Measurements from ENCODE around the gene CACNA1I.

The CACNA1I gene

GRCh38 chr22:39666926-39667325, 96.4 kb downstream of the CACNA1I start:
- Histone ChIP-seq H3K4me3 (ENCODE audit: low read length) (no peak overlapping the region), H3K36me3 (ENCODE audit: control insufficient read depth, insufficient read depth, low read length) (no peaks in the 10 kb centered on the region), H3K27me3 (ENCODE audit: control insufficient read depth, insufficient read depth, low read length) (peaks cover 21% of the 10 kb centered on the region), H3K27ac (ENCODE audit: low read depth, low read length) (no peak overlapping the region), H3K4me1 (ENCODE audit: control insufficient read depth, insufficient read depth, low read length) (no peaks in the 10 kb centered on the region), H3K9ac (ENCODE audit: low read length) (no peak overlapping the region)

GRCh38 chr22:39669432-39669831, 98.9 kb downstream of the CACNA1I start:
- Histone ChIP-seq H3K9ac (ENCODE audit: low read length) (no peak overlapping the region), H3K27me3 (ENCODE audit: control insufficient read depth, insufficient read depth, low read length) (peaks cover 9% of the 10 kb centered on the region), H3K27ac (ENCODE audit: low read depth, low read length) (no peak overlapping the region), H3K4me3 (ENCODE audit: low read length) (no peak overlapping the region), H3K36me3 (ENCODE audit: control insufficient read depth, insufficient read depth, low read length) (no peaks in the 10 kb centered on the region), H3K4me1 (ENCODE audit: control insufficient read depth, insufficient read depth, low read length) (no peaks in the 10 kb centered on the region)

DNA sequence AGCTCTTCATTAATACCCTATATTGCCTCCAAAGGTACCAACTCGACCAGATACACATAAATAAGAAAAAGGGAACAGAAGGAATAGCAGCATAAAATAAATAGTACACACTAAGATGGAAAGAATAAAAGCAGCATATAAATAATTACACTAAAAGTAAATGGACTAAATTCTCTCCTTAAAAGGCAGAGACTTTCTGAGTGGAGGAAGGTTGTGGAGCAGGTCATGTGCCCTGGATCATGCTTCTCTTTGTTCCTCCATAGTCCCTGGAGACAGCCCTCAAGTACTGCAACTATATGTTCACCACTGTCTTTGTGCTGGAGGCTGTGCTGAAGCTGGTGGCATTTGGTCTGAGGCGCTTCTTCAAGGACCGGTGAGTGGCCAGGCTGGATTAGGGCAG, 101.4 kb downstream of the CACNA1I start:
- Histone ChIP-seq H3K36me3 (ENCODE audit: control insufficient read depth, insufficient read depth, low read length) (no peaks in the 10 kb centered on the region), H3K27me3 (ENCODE audit: control insufficient read depth, insufficient read depth, low read length) (no peaks in the 10 kb centered on the region), H3K9ac (ENCODE audit: low read length) (no peak overlapping the region), H3K4me1 (ENCODE audit: control insufficient read depth, insufficient read depth, low read length) (no peaks in the 10 kb centered on the region), H3K4me3 (ENCODE audit: low read length) (no peak overlapping the region), H3K27ac (ENCODE audit: low read depth, low read length) (no peak overlapping the region)

DNA sequence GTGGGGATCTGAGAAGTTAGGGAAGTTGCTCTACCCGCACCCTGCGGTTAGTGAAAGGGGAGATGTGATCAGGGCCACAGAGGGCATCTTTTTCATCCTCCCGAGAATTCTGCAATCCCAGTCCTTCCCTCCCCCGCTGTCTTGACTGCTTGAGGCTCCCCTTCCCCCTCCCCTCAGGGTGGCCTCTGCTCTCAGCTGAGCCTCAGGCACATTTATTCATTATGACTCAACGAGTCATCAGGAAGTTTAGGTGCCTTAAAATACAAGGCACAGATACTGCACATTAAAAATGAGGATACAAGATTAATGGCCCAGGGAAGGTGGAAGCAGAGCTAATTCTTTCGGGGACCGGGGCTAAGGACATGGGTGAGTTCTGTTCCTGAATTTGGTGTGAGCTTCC, 104.0 kb downstream of the CACNA1I start:
- no peak overlapping the region for H3K4me3 ChIP-seq (ENCODE audit: low read length)
- no peaks in the 10 kb centered on the region for H3K27me3 ChIP-seq (ENCODE audit: control insufficient read depth, insufficient read depth, low read length)
- H3K9ac ChIP-seq (ENCODE audit: low read length): no peak overlapping the region
- no peak overlapping the region for H3K27ac ChIP-seq (ENCODE audit: low read depth, low read length)
- no peaks in the 10 kb centered on the region for H3K36me3 ChIP-seq (ENCODE audit: control insufficient read depth, insufficient read depth, low read length)
- no peaks in the 10 kb centered on the region for H3K4me1 ChIP-seq (ENCODE audit: control insufficient read depth, insufficient read depth, low read length)

DNA sequence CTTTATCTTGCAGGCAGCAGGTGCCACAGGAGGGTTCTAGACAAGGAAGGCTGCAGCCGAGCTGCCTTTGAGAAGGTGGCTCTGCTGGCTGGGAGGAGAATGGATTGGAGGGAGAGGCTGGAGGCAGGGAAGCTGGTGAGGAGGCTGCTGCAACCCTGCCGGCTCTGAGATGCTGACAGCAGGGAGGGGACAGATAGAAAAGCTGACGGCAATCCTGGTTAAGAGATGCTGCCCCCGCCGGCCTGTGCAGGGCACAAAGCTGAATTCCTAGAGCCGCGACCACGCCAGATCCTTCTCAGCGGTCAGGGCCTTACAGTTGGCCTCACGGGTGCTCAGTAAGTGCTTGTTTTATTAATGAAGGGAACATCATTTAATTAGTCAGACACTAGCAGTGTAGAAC, 105.4 kb downstream of the CACNA1I start:
- Histone ChIP-seq H3K36me3 (ENCODE audit: control insufficient read depth, insufficient read depth, low read length) (no peaks in the 10 kb centered on the region), H3K4me1 (ENCODE audit: control insufficient read depth, insufficient read depth, low read length) (no peaks in the 10 kb centered on the region), H3K27me3 (ENCODE audit: control insufficient read depth, insufficient read depth, low read length) (no peaks in the 10 kb centered on the region), H3K9ac (ENCODE audit: low read length) (no peak overlapping the region), H3K4me3 (ENCODE audit: low read length) (no peak overlapping the region), H3K27ac (ENCODE audit: low read depth, low read length) (no peak overlapping the region)

GRCh38 chr22:39677967-39678366, 107.4 kb downstream of the CACNA1I start:
- Histone ChIP-seq H3K4me1 (ENCODE audit: control insufficient read depth, insufficient read depth, low read length) (no peaks in the 10 kb centered on the region), H3K27ac (ENCODE audit: low read depth, low read length) (no peak overlapping the region), H3K27me3 (ENCODE audit: control insufficient read depth, insufficient read depth, low read length) (peaks cover 2% of the 10 kb centered on the region), H3K9ac (ENCODE audit: low read length) (no peak overlapping the region), H3K4me3 (ENCODE audit: low read length) (no peak overlapping the region), H3K36me3 (ENCODE audit: control insufficient read depth, insufficient read depth, low read length) (no peaks in the 10 kb centered on the region)

DNA sequence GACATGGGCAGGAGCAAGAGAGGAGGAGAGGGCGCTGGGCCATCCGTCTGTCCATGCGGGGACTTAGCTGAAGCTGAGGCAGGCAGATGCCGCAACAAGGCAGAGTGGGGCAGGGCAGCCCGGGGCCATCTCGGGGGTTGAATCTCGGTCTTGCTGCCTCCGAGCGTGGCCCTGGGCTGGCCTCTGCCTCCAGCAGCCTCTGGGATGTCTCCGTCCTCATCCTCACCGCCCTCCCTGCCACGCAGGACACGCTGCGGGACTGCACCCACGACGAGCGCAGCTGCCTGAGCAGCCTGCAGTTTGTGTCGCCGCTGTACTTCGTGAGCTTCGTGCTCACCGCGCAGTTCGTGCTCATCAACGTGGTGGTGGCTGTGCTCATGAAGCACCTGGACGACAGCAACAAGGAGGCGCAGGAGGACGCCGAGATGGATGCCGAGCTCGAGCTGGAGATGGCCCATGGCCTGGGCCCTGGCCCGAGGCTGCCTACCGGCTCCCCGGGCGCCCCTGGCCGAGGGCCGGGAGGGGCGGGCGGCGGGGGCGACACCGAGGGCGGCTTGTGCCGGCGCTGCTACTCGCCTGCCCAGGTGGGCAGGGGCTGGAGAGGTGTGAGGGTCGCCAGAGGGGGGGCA, 108.4 kb downstream of the CACNA1I start:
- Histone ChIP-seq H3K27me3 (ENCODE audit: control insufficient read depth, insufficient read depth, low read length) (peaks cover 5% of the 10 kb centered on the region), H3K4me3 (ENCODE audit: low read length) (no peak overlapping the region), H3K27ac (ENCODE audit: low read depth, low read length) (no peak overlapping the region), H3K4me1 (ENCODE audit: control insufficient read depth, insufficient read depth, low read length) (no peaks in the 10 kb centered on the region), H3K36me3 (ENCODE audit: control insufficient read depth, insufficient read depth, low read length) (no peaks in the 10 kb centered on the region), H3K9ac (ENCODE audit: low read length) (no peak overlapping the region)

DNA sequence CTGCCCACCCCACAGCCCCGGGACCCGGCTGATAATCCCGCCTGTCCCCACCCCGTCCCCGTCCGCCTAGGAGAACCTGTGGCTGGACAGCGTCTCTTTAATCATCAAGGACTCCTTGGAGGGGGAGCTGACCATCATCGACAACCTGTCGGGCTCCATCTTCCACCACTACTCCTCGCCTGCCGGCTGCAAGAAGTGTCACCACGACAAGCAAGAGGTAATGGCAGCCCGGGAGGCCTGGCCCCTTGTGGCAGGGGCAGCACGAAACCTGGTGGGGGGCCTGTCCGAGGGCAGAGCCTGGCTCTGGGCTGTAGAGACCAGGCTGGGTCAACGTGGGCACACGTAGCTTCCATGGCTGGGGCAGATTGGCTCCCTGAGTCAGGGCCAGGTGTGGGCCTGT, 109.1 kb downstream of the CACNA1I start:
- H3K27me3 ChIP-seq (ENCODE audit: control insufficient read depth, insufficient read depth, low read length): peaks cover 10% of the 10 kb centered on the region
- no peak overlapping the region for H3K27ac ChIP-seq (ENCODE audit: low read depth, low read length)
- no peaks in the 10 kb centered on the region for H3K4me1 ChIP-seq (ENCODE audit: control insufficient read depth, insufficient read depth, low read length)
- H3K9ac ChIP-seq (ENCODE audit: low read length): no peak overlapping the region
- H3K36me3 ChIP-seq (ENCODE audit: control insufficient read depth, insufficient read depth, low read length): no peaks in the 10 kb centered on the region
- no peak overlapping the region for H3K4me3 ChIP-seq (ENCODE audit: low read length)

GRCh38 chr22:39680486-39680885, 109.9 kb downstream of the CACNA1I start:
- Histone ChIP-seq H3K9ac (ENCODE audit: low read length) (no peak overlapping the region), H3K36me3 (ENCODE audit: control insufficient read depth, insufficient read depth, low read length) (no peaks in the 10 kb centered on the region), H3K4me1 (ENCODE audit: control insufficient read depth, insufficient read depth, low read length) (no peaks in the 10 kb centered on the region), H3K4me3 (ENCODE audit: low read length) (no peak overlapping the region), H3K27me3 (ENCODE audit: control insufficient read depth, insufficient read depth, low read length) (peaks cover 10% of the 10 kb centered on the region), H3K27ac (ENCODE audit: low read depth, low read length) (no peak overlapping the region)

DNA sequence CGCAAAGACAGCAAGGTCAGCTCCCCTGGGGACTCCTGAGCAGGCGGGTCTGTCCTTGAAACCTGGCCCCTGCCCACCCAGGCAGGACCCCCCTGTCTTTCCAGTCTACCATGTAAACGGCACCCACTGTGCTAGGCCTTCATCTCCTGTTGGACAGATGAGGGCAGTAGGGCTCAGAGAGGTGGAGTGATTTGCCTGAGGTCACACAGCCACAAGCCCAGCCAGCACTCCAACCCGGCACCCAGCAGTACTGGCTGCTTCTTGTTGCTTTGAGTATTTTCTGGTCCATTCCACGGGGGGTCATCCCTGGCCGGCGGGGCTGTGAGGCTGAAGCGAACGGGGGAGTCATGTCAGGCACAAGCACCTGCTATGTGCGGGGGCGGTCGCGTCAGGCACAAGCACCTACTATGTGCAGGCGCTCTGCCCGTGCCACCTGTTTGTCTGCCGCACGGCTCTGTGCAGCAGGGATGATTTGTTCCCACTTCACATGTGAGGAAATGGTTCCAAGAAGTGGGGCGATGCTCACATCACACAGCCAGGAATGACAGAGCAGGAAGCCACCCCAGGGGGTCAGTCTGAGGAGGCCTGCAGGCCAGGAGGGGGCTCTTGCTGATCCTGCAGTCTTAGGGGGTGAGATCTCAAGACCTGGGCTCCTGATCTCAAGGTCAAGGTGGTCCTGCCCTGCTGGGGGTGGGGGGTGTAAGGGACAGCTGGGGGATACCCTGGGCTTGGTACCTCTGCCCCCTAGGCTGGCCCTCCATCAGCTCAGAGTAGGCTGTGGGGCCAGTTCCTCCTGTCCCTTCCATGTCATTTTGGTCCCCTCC, 110.7 kb downstream of the CACNA1I start:
- Histone ChIP-seq H3K4me1 (ENCODE audit: control insufficient read depth, insufficient read depth, low read length) (no peaks in the 10 kb centered on the region), H3K36me3 (ENCODE audit: control insufficient read depth, insufficient read depth, low read length) (no peaks in the 10 kb centered on the region), H3K9ac (ENCODE audit: low read length) (no peak overlapping the region), H3K27me3 (ENCODE audit: control insufficient read depth, insufficient read depth, low read length) (peaks cover 10% of the 10 kb centered on the region), H3K27ac (ENCODE audit: low read depth, low read length) (no peak overlapping the region), H3K4me3 (ENCODE audit: low read length) (no peak overlapping the region)

GRCh38 chr22:39682994-39683393, 112.4 kb downstream of the CACNA1I start:
- no peak overlapping the region for H3K27ac ChIP-seq (ENCODE audit: low read depth, low read length)
- H3K4me1 ChIP-seq (ENCODE audit: control insufficient read depth, insufficient read depth, low read length): no peaks in the 10 kb centered on the region
- H3K4me3 ChIP-seq (ENCODE audit: low read length): no peak overlapping the region
- no peak overlapping the region for H3K9ac ChIP-seq (ENCODE audit: low read length)
- H3K36me3 ChIP-seq (ENCODE audit: control insufficient read depth, insufficient read depth, low read length): no peaks in the 10 kb centered on the region
- peaks cover 10% of the 10 kb centered on the region for H3K27me3 ChIP-seq (ENCODE audit: control insufficient read depth, insufficient read depth, low read length)

GRCh38 chr22:39683639-39684038, 113.1 kb downstream of the CACNA1I start:
- no peaks in the 10 kb centered on the region for H3K36me3 ChIP-seq (ENCODE audit: control insufficient read depth, insufficient read depth, low read length)
- peaks cover 10% of the 10 kb centered on the region for H3K27me3 ChIP-seq (ENCODE audit: control insufficient read depth, insufficient read depth, low read length)
- no peaks in the 10 kb centered on the region for H3K4me1 ChIP-seq (ENCODE audit: control insufficient read depth, insufficient read depth, low read length)
- no peak overlapping the region for H3K9ac ChIP-seq (ENCODE audit: low read length)
- no peak overlapping the region for H3K27ac ChIP-seq (ENCODE audit: low read depth, low read length)
- no peak overlapping the region for H3K4me3 ChIP-seq (ENCODE audit: low read length)
